ENCODE results near the gene CAB39L.

DNA sequence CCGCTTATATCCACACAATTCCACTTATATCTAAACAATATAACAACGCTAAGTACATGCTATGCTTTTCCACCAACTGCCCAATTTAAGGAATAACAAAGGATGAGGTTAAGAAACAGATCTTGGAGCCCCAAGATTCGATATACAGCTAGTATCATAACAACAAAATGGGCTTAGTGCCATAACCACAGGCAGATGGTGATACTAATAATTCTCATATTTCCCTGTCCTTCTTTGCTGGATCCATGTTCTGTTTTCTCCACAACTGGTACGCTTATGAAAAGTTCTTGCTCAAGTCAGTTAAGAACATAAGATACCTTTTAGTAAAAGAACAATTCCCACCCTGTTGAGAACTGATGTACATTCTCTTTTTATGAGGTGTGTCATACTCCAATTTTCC lies 33.9 kb downstream of the CAB39L start:
- no peak for TF ChIP-seq CTCF (IDR thresholded peaks at IDR 0.05)
- no peak for TF ChIP-seq SMC3 (IDR thresholded peaks at IDR 0.05; ENCODE audit: low read depth, low read length)
- no peak for TF ChIP-seq FOXJ3 (CRISPR knock-in tag; IDR thresholded peaks at IDR 0.05)
- TF ChIP-seq MAX (IDR thresholded peaks at IDR 0.05; ENCODE audit: low read depth), result no peak
- TF ChIP-seq ZBTB33 (IDR thresholded peaks at IDR 0.05; ENCODE audit: borderline replicate concordance, low read depth), result no peak
- TF ChIP-seq EP300 (IDR thresholded peaks at IDR 0.05; ENCODE audit: borderline replicate concordance in 1 of 2, low read depth in 1 of 2, low read length in 1 of 2), result no peak
- TF ChIP-seq USF2 (IDR thresholded peaks at IDR 0.05; ENCODE audit: borderline replicate concordance, low read depth, low read length), result no peak
- TF ChIP-seq TAF1 (IDR thresholded peaks at IDR 0.05; ENCODE audit: borderline replicate concordance, low read depth, low read length), result no peak
- no peak for TF ChIP-seq RCOR1 (IDR thresholded peaks at IDR 0.05; ENCODE audit: low read length)
- no peak for TF ChIP-seq TCF12 (IDR thresholded peaks at IDR 0.05)
- no peak for TF ChIP-seq SIN3A (IDR thresholded peaks at IDR 0.05; ENCODE audit: borderline replicate concordance, low read depth, low read length)
- TF ChIP-seq IRF3 (IDR thresholded peaks at IDR 0.05; ENCODE audit: low read depth, low read length), result no peak
- TF ChIP-seq JUND (IDR thresholded peaks at IDR 0.05), result no peak
- TF ChIP-seq, protein P1, sequence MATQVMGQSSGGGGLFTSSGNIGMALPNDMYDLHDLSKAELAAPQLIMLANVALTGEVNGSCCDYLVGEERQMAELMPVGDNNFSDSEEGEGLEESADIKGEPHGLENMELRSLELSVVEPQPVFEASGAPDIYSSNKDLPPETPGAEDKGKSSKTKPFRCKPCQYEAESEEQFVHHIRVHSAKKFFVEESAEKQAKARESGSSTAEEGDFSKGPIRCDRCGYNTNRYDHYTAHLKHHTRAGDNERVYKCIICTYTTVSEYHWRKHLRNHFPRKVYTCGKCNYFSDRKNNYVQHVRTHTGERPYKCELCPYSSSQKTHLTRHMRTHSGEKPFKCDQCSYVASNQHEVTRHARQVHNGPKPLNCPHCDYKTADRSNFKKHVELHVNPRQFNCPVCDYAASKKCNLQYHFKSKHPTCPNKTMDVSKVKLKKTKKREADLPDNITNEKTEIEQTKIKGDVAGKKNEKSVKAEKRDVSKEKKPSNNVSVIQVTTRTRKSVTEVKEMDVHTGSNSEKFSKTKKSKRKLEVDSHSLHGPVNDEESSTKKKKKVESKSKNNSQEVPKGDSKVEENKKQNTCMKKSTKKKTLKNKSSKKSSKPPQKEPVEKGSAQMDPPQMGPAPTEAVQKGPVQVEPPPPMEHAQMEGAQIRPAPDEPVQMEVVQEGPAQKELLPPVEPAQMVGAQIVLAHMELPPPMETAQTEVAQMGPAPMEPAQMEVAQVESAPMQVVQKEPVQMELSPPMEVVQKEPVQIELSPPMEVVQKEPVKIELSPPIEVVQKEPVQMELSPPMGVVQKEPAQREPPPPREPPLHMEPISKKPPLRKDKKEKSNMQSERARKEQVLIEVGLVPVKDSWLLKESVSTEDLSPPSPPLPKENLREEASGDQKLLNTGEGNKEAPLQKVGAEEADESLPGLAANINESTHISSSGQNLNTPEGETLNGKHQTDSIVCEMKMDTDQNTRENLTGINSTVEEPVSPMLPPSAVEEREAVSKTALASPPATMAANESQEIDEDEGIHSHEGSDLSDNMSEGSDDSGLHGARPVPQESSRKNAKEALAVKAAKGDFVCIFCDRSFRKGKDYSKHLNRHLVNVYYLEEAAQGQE (IDR thresholded peaks at IDR 0.05; ENCODE audit: low read depth, low read length), result no peak
